ENCODE results near the gene RMC1.
"Not testable (repeated sequence)": the region's sequence is repeated elsewhere in the genome, so short reads cannot be mapped to it uniquely, and the experiment has no call there.

RMC1 gene

DNA sequence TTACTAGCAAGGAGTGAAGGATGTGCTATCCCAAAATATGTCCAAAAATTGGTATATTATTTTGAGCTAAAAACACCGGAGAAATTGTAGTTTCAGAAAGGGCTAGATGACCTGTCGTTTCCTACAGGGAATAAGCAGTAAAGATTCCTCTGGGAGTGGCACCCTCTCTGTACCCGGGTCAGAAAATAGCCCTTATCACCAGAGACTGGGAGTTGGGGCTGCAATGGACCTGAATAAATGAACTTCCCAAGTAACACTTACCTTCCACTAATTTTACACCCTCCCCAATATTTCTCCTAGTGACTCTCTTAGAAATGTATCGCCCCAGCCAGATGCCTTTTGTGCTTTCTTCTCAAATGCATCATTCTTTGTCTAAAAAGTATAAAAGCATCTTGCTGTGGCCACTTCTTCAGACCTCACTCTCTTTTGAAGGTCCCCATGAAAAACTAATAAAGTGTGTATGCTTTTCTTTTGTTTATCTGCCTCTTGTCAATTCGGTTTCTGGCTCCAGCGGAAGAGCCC lies 734 bp upstream of the RMC1 start:
- TF ChIP-seq, protein P1, sequence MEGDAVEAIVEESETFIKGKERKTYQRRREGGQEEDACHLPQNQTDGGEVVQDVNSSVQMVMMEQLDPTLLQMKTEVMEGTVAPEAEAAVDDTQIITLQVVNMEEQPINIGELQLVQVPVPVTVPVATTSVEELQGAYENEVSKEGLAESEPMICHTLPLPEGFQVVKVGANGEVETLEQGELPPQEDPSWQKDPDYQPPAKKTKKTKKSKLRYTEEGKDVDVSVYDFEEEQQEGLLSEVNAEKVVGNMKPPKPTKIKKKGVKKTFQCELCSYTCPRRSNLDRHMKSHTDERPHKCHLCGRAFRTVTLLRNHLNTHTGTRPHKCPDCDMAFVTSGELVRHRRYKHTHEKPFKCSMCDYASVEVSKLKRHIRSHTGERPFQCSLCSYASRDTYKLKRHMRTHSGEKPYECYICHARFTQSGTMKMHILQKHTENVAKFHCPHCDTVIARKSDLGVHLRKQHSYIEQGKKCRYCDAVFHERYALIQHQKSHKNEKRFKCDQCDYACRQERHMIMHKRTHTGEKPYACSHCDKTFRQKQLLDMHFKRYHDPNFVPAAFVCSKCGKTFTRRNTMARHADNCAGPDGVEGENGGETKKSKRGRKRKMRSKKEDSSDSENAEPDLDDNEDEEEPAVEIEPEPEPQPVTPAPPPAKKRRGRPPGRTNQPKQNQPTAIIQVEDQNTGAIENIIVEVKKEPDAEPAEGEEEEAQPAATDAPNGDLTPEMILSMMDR (IDR thresholded peaks at IDR 0.05; ENCODE audit: low read depth, low read length) = no peak
- Histone ChIP-seq H3K9me3 (no peaks in the 10 kb centered on the region), H3K27me3 (no peaks in the 10 kb centered on the region), H3K4me1 (no peaks in the 10 kb centered on the region), H3K4me3 (ENCODE audit: low read depth, low read length) (peak overlapping the region; percentile 61), H3K36me3 (no peaks in the 10 kb centered on the region)
- no peak for DNase-seq

DNA sequence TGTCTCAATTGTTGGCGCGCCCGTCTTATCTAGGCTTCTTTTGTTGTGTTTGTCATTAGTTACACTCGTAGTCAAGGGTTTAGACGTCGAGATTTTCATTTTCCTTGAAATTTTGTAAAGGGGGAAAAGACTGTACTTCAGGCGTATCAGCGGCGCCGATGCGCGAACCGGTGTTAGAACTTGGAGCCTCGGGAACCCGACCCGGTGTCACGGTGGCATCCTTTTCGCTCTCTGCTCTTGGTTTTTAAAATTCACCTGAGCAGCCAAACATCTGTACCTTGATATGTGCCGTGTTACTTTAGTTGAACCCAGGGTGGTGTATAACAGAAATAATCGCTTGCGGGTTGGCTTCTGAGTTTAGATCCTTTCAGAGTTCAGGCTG lies 643 bp downstream of the RMC1 start:
- DNase-seq = no peak
- Histone ChIP-seq H3K4me3 (ENCODE audit: low read depth, low read length) (peak overlapping the region; percentile 66), H3K36me3 (no peaks in the 10 kb centered on the region), H3K9me3 (no peaks in the 10 kb centered on the region), H3K4me1 (no peaks in the 10 kb centered on the region), H3K27me3 (no peaks in the 10 kb centered on the region)
- TF ChIP-seq, protein P1 (IDR thresholded peaks at IDR 0.05; ENCODE audit: low read depth, low read length) = no peak

DNA sequence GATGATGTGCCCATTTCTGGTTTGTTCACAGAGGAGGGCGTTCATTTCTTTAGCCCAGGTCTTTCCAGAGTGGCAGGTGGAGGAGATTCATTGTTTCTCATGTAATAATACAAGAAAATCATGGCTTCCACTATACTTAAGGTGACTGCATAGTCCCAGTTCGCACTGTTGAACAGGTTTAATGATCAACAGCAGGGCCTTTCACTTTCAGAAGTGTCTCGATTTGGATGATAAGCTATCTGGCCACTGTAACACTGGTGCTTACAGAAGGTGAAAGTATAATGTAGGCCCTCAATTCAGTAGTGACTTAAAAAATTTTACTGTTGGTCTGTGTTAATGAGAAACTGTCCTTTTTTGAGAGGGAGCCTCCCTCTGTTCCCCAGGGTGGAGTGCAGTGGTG lies 1.4 kb downstream of the RMC1 start:
- no peak for DNase-seq
- H3K9me3 ChIP-seq = no peaks in the 10 kb centered on the region
- H3K4me3 ChIP-seq (ENCODE audit: low read depth, low read length) = no peak overlapping the region
- TF ChIP-seq, protein P1 (IDR thresholded peaks at IDR 0.05; ENCODE audit: low read depth, low read length) = no peak
- no peaks in the 10 kb centered on the region for H3K4me1 ChIP-seq
- H3K36me3 ChIP-seq = no peaks in the 10 kb centered on the region
- no peaks in the 10 kb centered on the region for H3K27me3 ChIP-seq

DNA sequence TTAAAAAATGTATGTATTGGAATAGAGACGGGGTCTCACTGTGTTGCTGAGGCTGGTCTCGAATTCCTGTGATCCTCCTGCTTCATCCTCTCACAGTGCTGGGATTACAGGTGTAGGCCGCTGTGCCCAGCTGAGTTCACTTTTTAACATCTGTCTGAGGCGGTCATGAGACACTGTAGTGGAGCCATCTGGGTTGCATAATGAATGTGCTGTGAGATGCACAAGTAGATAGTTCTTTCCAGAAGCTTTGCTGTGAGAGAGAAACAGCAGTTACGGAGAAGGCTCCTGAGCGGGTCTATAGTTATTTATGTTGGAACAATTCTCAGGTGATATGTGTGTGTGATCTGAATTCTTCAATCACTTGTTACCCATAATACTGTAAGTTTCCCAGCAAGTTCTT lies 3.1 kb downstream of the RMC1 start:
- no peaks in the 10 kb centered on the region for H3K36me3 ChIP-seq
- H3K27me3 ChIP-seq = no peaks in the 10 kb centered on the region
- no peak overlapping the region for H3K4me3 ChIP-seq (ENCODE audit: low read depth, low read length)
- H3K9me3 ChIP-seq = no peaks in the 10 kb centered on the region
- TF ChIP-seq, protein P1 (IDR thresholded peaks at IDR 0.05; ENCODE audit: low read depth, low read length) = no peak
- H3K4me1 ChIP-seq = no peaks in the 10 kb centered on the region
- DNase-seq = no peak

DNA sequence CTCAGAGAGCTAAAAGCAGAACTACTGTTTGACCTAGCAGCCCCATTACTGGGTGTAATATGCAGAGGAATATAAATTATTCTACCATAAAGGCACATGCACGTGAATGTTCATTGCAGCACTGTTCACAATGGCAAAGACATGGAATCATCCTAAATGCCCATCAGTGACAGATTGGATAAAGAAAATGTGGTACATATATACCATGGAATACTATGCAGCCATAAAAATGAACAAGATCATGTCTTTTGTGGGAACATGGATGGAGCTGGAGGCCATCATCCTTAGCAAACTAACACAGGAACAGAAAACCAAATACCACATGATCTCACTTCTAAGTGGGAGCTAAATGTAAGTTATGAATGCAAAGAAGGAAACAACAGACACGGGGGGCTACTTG lies 7.6 kb downstream of the RMC1 start:
- H3K4me1 ChIP-seq; H3K4me3 ChIP-seq (ENCODE audit: low read depth, low read length); H3K36me3 ChIP-seq; DNase-seq; H3K9me3 ChIP-seq; H3K27me3 ChIP-seq: not testable (repeated sequence)

DNA sequence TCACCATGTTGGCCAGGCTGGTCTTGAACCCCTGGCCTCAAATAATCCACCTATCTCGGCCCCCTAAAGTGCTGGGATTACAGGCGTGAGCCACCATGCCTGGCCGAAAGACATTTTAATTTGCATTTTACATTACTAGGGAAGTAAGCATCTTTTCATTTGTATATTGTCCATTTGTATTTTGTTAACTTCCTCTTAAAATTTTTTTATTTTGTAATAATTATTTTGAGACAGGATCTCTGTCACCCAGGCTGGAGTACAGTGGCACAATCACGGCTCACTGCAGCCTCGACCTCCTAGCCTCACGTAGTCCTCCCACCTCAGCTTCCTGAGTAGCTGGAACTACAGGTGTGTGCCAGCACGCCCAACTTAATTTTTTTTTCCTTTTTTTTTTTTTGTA lies 8.9 kb downstream of the RMC1 start:
- H3K9me3 ChIP-seq; DNase-seq; H3K4me1 ChIP-seq; H3K36me3 ChIP-seq; H3K4me3 ChIP-seq (ENCODE audit: low read depth, low read length); H3K27me3 ChIP-seq: not testable (repeated sequence)

DNA sequence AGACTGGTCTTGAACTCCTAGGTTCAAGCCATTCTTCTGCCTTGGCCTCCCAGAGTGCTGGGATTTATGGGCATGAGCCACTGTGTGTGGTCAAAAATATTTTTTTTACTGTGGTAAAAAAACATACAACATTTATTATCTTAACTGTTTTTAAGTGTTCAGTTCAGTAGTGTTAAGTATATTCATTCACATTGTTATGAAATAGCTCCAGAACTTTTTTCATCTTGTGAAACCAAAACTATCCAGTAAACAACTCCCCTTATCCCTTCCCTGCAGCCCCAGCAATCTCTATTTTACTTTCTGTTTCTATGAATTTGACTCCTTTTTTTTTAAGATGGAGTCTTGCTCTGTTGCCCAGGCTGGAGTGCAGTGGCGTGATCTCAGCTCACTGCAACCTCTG lies 9.3 kb downstream of the RMC1 start:
- H3K36me3 ChIP-seq = no peaks in the 10 kb centered on the region
- H3K27me3 ChIP-seq = no peaks in the 10 kb centered on the region

More for the DNA sequence above, 9.3 kb downstream of the RMC1 start:
- Histone ChIP-seq H3K9me3 (no peaks in the 10 kb centered on the region), H3K4me1 (no peaks in the 10 kb centered on the region), H3K4me3 (ENCODE audit: low read depth, low read length) (no peak overlapping the region)
- TF ChIP-seq, protein P1 (IDR thresholded peaks at IDR 0.05; ENCODE audit: low read depth, low read length) = no peak
- DNase-seq = no peak

Measured in BE2C (cell line).